Ishikawa (cell line): ENCODE data around the gene LRRC47.

Experiments used
- CEBPB ChIP-seq: IDR thresholded peaks from 2 replicates; pipeline ENCODE4 v1.6.1; 2012
- CREB1 ChIP-seq: IDR thresholded peaks from 2 replicates; pipeline ENCODE4 v1.6.1; 2012; ENCODE audit warnings: low read depth
- EGR1 ChIP-seq: IDR thresholded peaks from 2 replicates; pipeline ENCODE4 v1.6.1; 2012
- EP300 ChIP-seq: IDR thresholded peaks from 2 replicates; pipeline ENCODE4 v1.6.1; 2012; ENCODE audit warnings: borderline replicate concordance
- FOXM1 ChIP-seq: IDR thresholded peaks from 2 replicates; pipeline ENCODE4 v1.6.1; 2012; ENCODE audit warnings: low read depth, borderline replicate concordance
- MAX ChIP-seq: IDR thresholded peaks from 2 replicates; pipeline ENCODE4 v1.6.1; 2012
- NFIC ChIP-seq: IDR thresholded peaks from 2 replicates; pipeline ENCODE4 v1.6.1; 2012
- RAD21 ChIP-seq: IDR thresholded peaks from 2 replicates; pipeline ENCODE4 v1.6.1; 2012; ENCODE audit warnings: low read depth
- REST ChIP-seq: IDR thresholded peaks from 2 replicates; pipeline ENCODE4 v1.6.1; 2012; ENCODE audit warnings: low read depth, mild to moderate bottlenecking
- TAF1 ChIP-seq: IDR thresholded peaks from 2 replicates; pipeline ENCODE4 v1.6.1; 2012; ENCODE audit warnings: low read depth, mild to moderate bottlenecking
- TCF12 ChIP-seq: IDR thresholded peaks from 2 replicates; pipeline ENCODE4 v1.6.1; 2012; ENCODE audit warnings: low read depth
- TEAD4 ChIP-seq: IDR thresholded peaks from 2 replicates; pipeline ENCODE4 v1.6.1; 2012
- YY1 ChIP-seq: IDR thresholded peaks from 2 replicates; pipeline ENCODE4 v1.6.1; 2012; ENCODE audit warnings: low read depth
- ZBTB7A ChIP-seq: IDR thresholded peaks from 2 replicates; pipeline ENCODE4 v1.6.1; 2012; ENCODE audit warnings: low read depth
- TF ChIP-seq, protein P1 (sequence below): IDR thresholded peaks from 2 replicates; pipeline ENCODE4 v1.6.1; 2012

Gene LRRC47

GRCh38 chr1:3783651-3784474 is 12.4 kb downstream of the LRRC47 start:
- TF ChIP-seq ZBTB7A = no peak
- TF ChIP-seq REST = no peak
- TF ChIP-seq TAF1 = no peak
- TF ChIP-seq, protein P1, sequence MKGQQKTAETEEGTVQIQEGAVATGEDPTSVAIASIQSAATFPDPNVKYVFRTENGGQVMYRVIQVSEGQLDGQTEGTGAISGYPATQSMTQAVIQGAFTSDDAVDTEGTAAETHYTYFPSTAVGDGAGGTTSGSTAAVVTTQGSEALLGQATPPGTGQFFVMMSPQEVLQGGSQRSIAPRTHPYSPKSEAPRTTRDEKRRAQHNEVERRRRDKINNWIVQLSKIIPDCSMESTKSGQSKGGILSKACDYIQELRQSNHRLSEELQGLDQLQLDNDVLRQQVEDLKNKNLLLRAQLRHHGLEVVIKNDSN = no peak
- TF ChIP-seq RAD21 = no peak
- TF ChIP-seq TCF12 = no peak
- no peak for TF ChIP-seq NFIC
- TF ChIP-seq TEAD4 = no peak
- TF ChIP-seq EGR1 = no peak
- TF ChIP-seq YY1 = no peak
- TF ChIP-seq MAX = no peak
- TF ChIP-seq CREB1 = no peak
- TF ChIP-seq FOXM1 = no peak
- TF ChIP-seq EP300 = no peak
- no peak for TF ChIP-seq CEBPB

DNA sequence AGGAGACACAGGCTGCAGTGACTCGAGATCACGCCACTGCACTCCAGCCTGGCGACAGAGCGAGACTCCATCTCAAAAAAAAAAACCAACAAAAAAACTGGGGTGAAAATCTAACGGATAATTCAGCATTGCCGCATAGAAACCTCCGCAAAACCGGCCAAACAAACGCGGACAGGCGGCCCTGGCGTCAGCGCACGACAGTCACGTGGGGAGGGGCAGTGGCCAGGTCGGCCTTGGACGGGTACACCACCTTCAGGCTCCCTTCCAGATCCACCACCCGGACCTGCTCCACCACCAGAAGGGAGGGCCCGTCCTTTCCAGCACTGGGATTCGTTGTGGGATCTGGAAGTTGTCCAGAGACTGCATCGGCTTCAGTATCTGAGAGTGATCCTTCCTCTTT is 15.4 kb downstream of the LRRC47 start:
- TF ChIP-seq EGR1 (no peak), EP300 (no peak), CEBPB (no peak), YY1 (no peak)

GRCh38 chr1:3779912-3780416 is 16.3 kb downstream of the LRRC47 start:
- TF ChIP-seq TEAD4 (no peak), RAD21 (no peak), ZBTB7A (no peak), REST (no peak), CEBPB (no peak), TAF1 (no peak), CREB1 (no peak), YY1 (no peak)

GRCh38 chr1:3779265-3779911 is 16.9 kb downstream of the LRRC47 start:
- TF ChIP-seq EGR1 (no peak), EP300 (no peak), TAF1 (no peak), ZBTB7A (no peak), REST (no peak), TEAD4 (no peak), RAD21 (no peak), CEBPB (no peak), YY1 (no peak), NFIC (no peak), TCF12 (no peak), FOXM1 (no peak), MAX (no peak), CREB1 (no peak)
- TF ChIP-seq, protein P1 = no peak
